B cell (primary cell): ENCODE measurements around the gene SEMA3B. TPM values are rescaled to one million over a fixed set of nuclear protein-coding genes. Genes with fewer than 3 reads are reported as not detected.
A peak's percentile ranks its signal among the peaks of the same experiment; 100 is the strongest.
"Not testable (repeated sequence)": the region's sequence is repeated elsewhere in the genome, so short reads cannot be mapped to it uniquely, and the experiment has no call there.

Source experiments
- ATAC-seq: fragments of 200-7000 bp; cut with Tn5 transposase; one replicate; pipeline ENCODE4 v1.10.0; 2021; ENCODE audit warnings: low read depth, mild to moderate bottlenecking, moderate number of reproducible peaks, moderate library complexity
- CTCF ChIA-PET: fragments of 350-600 bp; sonication (Branson Sonifier 250); formaldehyde crosslinking; loops from one replicate; lab custom pipeline; 2021; ENCODE audit warnings: antibody characterized with exemption, inconsistent platforms; lab: Charles Lee
- POLR2A ChIA-PET: fragments of 350-600 bp; sonication (Branson Sonifier 250); formaldehyde crosslinking; loops from one replicate; lab custom pipeline; 2021; ENCODE audit warnings: antibody characterized with exemption; lab: Charles Lee
- DNase-seq: peaks from one replicate; pipeline ENCODE4 v3.0.0; 2013
- H2AFZ ChIP-seq: 2 replicates; pipeline ENCODE4 v1.6.1; 2012; ENCODE audit warnings: mild to moderate bottlenecking, low read depth, low read length; ENCODE audit not compliant: insufficient read depth, poor library complexity, severe bottlenecking
- H3K27ac ChIP-seq, 2 donors: 1 replicate in 1 of 2; 2 replicates in 1 of 2; pipeline ENCODE4 v1.5.1; 2012 to 2013; ENCODE audit warnings: low read length in 2 of 2, mild to moderate bottlenecking in 2 of 2, moderate library complexity in 1 of 2
- H3K27me3 ChIP-seq, 4 experiments: fragments of 200-600 bp in 1 of 4; sonication (generic) in 1 of 4; replicated peaks in 1 of 4; 1 replicate in 2 of 4; 2 replicates in 2 of 4; pipeline versions ENCODE4 v1.6.1 to v1.7.0; 2013 to 2016; ENCODE audit warnings: low read length in 3 of 4, mild to moderate bottlenecking in 2 of 4, mixed read lengths in 1 of 4, moderate library complexity in 1 of 4; ENCODE audit not compliant: insufficient read depth in 4 of 4, control insufficient read depth in 3 of 4; ENCODE audit errors: control extremely low read depth in 1 of 4
- H3K36me3 ChIP-seq, 2 experiments: replicated peaks in 1 of 2; 1 replicate in 1 of 2; 2 replicates in 1 of 2; pipeline versions ENCODE4 v1.6.1 to v1.7.1; 2013; ENCODE audit warnings: low read length in 1 of 2; ENCODE audit not compliant: insufficient read depth in 2 of 2, control insufficient read depth in 1 of 2; ENCODE audit errors: control extremely low read depth in 1 of 2, extremely low read depth in 1 of 2
- H3K4me1 ChIP-seq, 2 donors: fragments of 200-600 bp in 1 of 2; sonication (generic) in 1 of 2; 1 replicate in 1 of 2; 2 replicates in 1 of 2; pipeline versions ENCODE4 v1.5.1 to v1.6.1; 2013 to 2017; ENCODE audit warnings: low read length in 2 of 2; ENCODE audit not compliant: control insufficient read depth in 2 of 2, insufficient read depth in 2 of 2
- H3K4me2 ChIP-seq: replicated peaks from 2 replicates; pipeline ENCODE3; 2012; ENCODE audit warnings: mild to moderate bottlenecking, low read depth, low read length; ENCODE audit not compliant: poor library complexity, severe bottlenecking
- H3K4me3 ChIP-seq, 5 experiments: fragments of 200-600 bp in 1 of 5; sonication (generic) in 1 of 5; 1 replicate in 3 of 5; 2 replicates in 2 of 5; pipeline versions ENCODE4 v1.5.1 to v1.7.0; 2011 to 2016; ENCODE audit warnings: low read length in 4 of 5, mild to moderate bottlenecking in 4 of 5, low read depth in 2 of 5, control low read depth in 1 of 5, moderate library complexity in 1 of 5; ENCODE audit not compliant: insufficient read depth in 1 of 5; ENCODE audit errors: control extremely low read depth in 1 of 5, extremely low read depth in 1 of 5
- H3K79me2 ChIP-seq: fragments of 200-600 bp; sonication (generic); one replicate; pipeline ENCODE4 v1.6.0; 2016; ENCODE audit warnings: low read length; ENCODE audit not compliant: control insufficient read depth, insufficient read depth
- H3K9ac ChIP-seq: fragments of 200-600 bp; sonication (generic); 2 replicates; pipeline ENCODE4 v1.6.1; 2017; ENCODE audit warnings: mild to moderate bottlenecking, low read length, moderate library complexity
- H3K9me3 ChIP-seq, 3 donors: one replicate each; pipeline versions ENCODE4 v1.6.1 to v1.7.1; 2013; ENCODE audit warnings: low read length in 2 of 3; ENCODE audit not compliant: control insufficient read depth in 2 of 3, insufficient read depth in 1 of 3; ENCODE audit errors: control extremely low read depth in 1 of 3
- H4K20me1 ChIP-seq: 2 replicates; pipeline ENCODE4 v1.6.0; 2012; ENCODE audit warnings: mild to moderate bottlenecking, low read length; ENCODE audit not compliant: insufficient read depth, control insufficient read depth, poor library complexity, severe bottlenecking
- H3K27ac Mint-ChIP-seq: one replicate; pipeline ENCODE4 v1.8.0; 2021; ENCODE audit warnings: mixed read lengths
- H3K27me3 Mint-ChIP-seq: one replicate; pipeline ENCODE4 v1.8.0; 2021; ENCODE audit warnings: mixed read lengths
- H3K4me1 Mint-ChIP-seq: one replicate; pipeline ENCODE4 v1.8.0; 2021; ENCODE audit warnings: mixed read lengths
- H3K4me3 Mint-ChIP-seq: one replicate; pipeline ENCODE4 v1.8.0; 2021; ENCODE audit warnings: mixed read lengths
- H3K9me3 Mint-ChIP-seq: one replicate; pipeline ENCODE4 v1.8.0; 2022; ENCODE audit warnings: mixed read lengths; ENCODE audit not compliant: insufficient read depth
- EZH2 ChIP-seq: IDR thresholded peaks from 2 replicates; pipeline ENCODE4 v1.6.1; 2012; ENCODE audit warnings: borderline replicate concordance, low read depth, mild to moderate bottlenecking, moderate library complexity, low read length; ENCODE audit not compliant: insufficient read depth, poor library complexity, severe bottlenecking
- WGBS: methylation state at CpG from one replicate; pipeline ENCODE4 v1.1.5; 2013; ENCODE audit warnings: missing lambda C conversion rate; ENCODE audit not compliant: insufficient coverage; 5-methylcytosine and 5-hydroxymethylcytosine counted together
- intact Hi-C: fragments of 100-400 bp; cut with micrococcal nuclease; formaldehyde crosslinking; loops from one replicate; pipeline ENCODE4 v1.10.0; 2022
- polyA plus RNA-seq: library from polyadenylated mRNA; depleted of rRNA; stranded (reverse); fragments of >200 nt; gene quantifications from 2 replicates; pipeline ENCODE4 v1.2.3, GENCODE V29; 2012
- total RNA-seq, 2 donors: library from RNA; stranded (reverse); fragments of 120-200 nt in 1 of 2; gene quantifications; 1 replicate in 1 of 2; 2 replicates in 1 of 2; pipeline versions ENCODE4 v1.2.3 to v1.2.4, GENCODE V29; 2013 to 2022
- TF ChIP-seq, protein P1 (sequence below): fragments of 200-600 bp; IDR thresholded peaks from one replicate; pipeline ENCODE4 v1.8.0; 2022; ENCODE audit warnings: antibody characterized with exemption, mild to moderate bottlenecking

The SEMA3B gene
- total and polyA plus RNA-seq, 2 donors (not counting 1 experiment from before 2014, with no cell fraction given): 0.34 to 0.52 TPM

DNA sequence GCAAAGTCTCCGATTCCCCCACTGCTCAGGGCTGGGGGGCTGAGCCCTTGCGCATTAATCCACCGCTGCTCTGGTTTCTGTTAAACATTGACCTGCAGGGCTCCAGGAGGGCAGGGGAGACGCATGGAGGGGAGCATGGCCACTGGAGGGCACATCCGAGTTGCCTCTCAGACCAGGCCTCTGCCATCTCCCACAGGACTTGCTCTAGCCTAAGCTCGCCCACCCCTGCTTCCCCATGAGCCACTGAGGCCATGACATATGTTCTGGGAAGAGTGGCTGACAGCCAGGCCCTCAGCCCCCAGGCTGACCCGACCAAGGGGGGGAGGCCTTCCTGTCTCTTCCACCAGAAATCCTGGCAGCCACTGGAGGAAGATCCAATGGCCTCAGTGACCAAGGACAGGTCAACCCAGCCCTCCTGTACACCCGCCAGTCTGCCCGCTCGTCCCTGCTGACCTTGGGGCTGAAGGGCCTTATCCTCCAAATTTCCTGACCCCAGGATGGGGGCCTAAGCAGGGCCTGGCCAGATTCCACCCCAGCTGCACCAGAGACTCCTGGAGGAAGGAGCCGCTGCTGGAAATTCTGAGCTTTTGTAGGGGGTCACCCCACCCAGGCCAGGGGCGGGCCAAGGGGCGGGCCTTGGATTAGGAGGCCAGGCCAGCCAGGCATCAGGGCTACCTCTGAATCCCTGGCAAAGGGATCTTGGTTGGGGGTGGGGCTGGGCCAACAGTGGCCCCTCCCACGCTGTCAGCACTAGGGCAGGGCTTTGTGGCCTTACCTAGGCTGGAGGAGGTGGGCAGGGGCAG is 34.3 kb downstream of the SEMA3B start, which contains the start of gene HYAL1:
Gene HYAL1 (minus strand): TSS at position 562 of the 803 bp plus-strand sequence. CDS start 618 bp downstream, outside the sequence.
- no peaks in the 10 kb centered on the region for H3K9me3 Mint-ChIP-seq
- Histone ChIP-seq H3K36me3 (no peaks in the 10 kb centered on the region), H3K4me2 (no peak within 1 kb of the TSS), H3K4me3 (no peak within 1 kb of the TSS), H3K79me2 (peaks cover 9% of the 10 kb centered on the region), H2AFZ (no peak within 1 kb of the TSS), H3K27ac (no peak within 1 kb of the TSS), H3K9me3 (peaks cover 0 to 9% (median 0%) of the 10 kb centered on the region in 3 donors), H3K4me1 (peaks cover 14 to 24% of the 10 kb centered on the region in 2 donors), H3K9ac (no peak within 1 kb of the TSS), H3K27me3 (no peaks in the 10 kb centered on the region), H4K20me1 (no peaks in the 10 kb centered on the region)
- H3K27me3 Mint-ChIP-seq: no peaks in the 10 kb centered on the region
- ATAC-seq: no peak
- intact Hi-C loops: no loop called here
- TF ChIP-seq EZH2: no peak
- TF ChIP-seq, protein P1, sequence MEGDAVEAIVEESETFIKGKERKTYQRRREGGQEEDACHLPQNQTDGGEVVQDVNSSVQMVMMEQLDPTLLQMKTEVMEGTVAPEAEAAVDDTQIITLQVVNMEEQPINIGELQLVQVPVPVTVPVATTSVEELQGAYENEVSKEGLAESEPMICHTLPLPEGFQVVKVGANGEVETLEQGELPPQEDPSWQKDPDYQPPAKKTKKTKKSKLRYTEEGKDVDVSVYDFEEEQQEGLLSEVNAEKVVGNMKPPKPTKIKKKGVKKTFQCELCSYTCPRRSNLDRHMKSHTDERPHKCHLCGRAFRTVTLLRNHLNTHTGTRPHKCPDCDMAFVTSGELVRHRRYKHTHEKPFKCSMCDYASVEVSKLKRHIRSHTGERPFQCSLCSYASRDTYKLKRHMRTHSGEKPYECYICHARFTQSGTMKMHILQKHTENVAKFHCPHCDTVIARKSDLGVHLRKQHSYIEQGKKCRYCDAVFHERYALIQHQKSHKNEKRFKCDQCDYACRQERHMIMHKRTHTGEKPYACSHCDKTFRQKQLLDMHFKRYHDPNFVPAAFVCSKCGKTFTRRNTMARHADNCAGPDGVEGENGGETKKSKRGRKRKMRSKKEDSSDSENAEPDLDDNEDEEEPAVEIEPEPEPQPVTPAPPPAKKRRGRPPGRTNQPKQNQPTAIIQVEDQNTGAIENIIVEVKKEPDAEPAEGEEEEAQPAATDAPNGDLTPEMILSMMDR: no peak
- POLR2A ChIA-PET: no interaction called here
- no peak within 1 kb of the TSS for H3K4me3 Mint-ChIP-seq
- 84% methylated on average over 14 of the region's 14 CpGs for WGBS
- CTCF ChIA-PET: interaction anchor here (0.5 to 0.6 kb wide), 2 partner anchors 22 to 51 kb away, joined by 3 read pairs; no protein-coding TSS in a partner anchor
- no peak for DNase-seq
- H3K27ac Mint-ChIP-seq: no peak within 1 kb of the TSS
- peaks cover 30% of the 10 kb centered on the region for H3K4me1 Mint-ChIP-seq

DNA sequence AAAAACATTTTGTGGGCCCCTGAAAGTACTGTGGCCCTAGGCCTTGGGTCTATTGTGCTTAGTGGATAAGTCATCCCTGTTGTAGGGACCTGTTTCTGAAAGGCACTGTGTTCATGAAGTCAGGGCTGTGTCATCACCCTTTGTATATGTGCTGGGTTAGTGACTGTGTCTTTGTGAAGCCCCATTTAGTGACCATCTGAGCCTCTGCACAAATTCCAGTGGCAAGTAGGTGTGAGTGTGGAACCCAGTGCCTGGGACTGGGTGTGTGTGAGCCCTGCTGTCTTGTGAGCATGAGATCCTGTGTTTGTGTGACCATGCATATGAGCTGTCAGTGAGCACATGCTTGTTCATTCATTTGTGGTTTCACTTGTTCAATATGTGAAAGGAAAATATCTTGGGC is 35.7 kb downstream of the SEMA3B start:
- H3K79me2 ChIP-seq: peaks cover 5% of the 10 kb centered on the region
- ChIA-PET POLR2A (interaction anchor here (0.6 kb wide), 1 partner anchor 31 kb away, joined by 3 read pairs; no protein-coding TSS in a partner anchor), CTCF (no interaction called here)
- Mint-ChIP-seq H3K9me3 (no peaks in the 10 kb centered on the region), H3K4me3 (no peak overlapping the region), H3K4me1 (peaks cover 19% of the 10 kb centered on the region), H3K27ac (peak overlapping the region; percentile 20), H3K27me3 (no peaks in the 10 kb centered on the region)
- H3K4me3 ChIP-seq: no peak overlapping the region
- no peaks in the 10 kb centered on the region for H3K36me3 ChIP-seq
- peaks cover 0 to 23% (median 0%) of the 10 kb centered on the region in 3 donors for H3K9me3 ChIP-seq
- no peak overlapping the region for H3K27ac ChIP-seq
- H3K27me3 ChIP-seq: no peaks in the 10 kb centered on the region
- no peak overlapping the region for H3K4me2 ChIP-seq
- TF ChIP-seq EZH2: no peak
- TF ChIP-seq, protein P1: no peak
- ATAC-seq (no peak), DNase-seq (no peak)
- H3K4me1 ChIP-seq: peaks cover 10 to 15% of the 10 kb centered on the region in 2 donors
- intact Hi-C loops: no loop called here
- H3K9ac ChIP-seq: no peak overlapping the region
- H4K20me1 ChIP-seq: no peaks in the 10 kb centered on the region
- no peak overlapping the region for H2AFZ ChIP-seq

DNA sequence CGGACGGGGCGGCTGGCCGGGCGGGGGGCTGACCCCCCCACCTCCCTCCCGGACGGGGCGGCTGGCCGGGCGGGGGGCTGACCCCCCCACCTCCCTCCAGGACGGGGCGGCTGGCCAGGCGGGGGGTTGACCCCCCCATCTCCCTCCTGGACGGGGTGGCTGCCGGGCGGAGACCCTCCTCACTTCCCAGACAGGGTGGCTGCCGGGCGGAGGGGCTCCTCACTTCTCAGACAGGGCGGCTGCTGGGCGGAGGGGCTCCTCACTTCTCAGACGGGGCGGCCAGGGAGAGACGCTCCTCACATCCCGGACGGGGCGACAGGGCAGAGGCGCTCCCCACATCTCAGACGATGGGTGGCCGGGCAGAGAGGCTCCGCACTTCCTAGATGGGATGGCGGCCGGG is 43.1 kb downstream of the SEMA3B start:
- ATAC-seq, H4K20me1 ChIP-seq, DNase-seq, H3K36me3 ChIP-seq, POLR2A ChIA-PET, H3K4me2 ChIP-seq, H3K4me3 ChIP-seq, H3K27ac Mint-ChIP-seq, H3K27me3 ChIP-seq, H3K27ac ChIP-seq, H3K9me3 Mint-ChIP-seq, H3K4me1 ChIP-seq, H2AFZ ChIP-seq, H3K27me3 Mint-ChIP-seq, H3K9ac ChIP-seq, intact Hi-C loops, H3K4me3 Mint-ChIP-seq, H3K79me2 ChIP-seq, CTCF ChIA-PET: not testable (repeated sequence)
- peaks cover 11% of the 10 kb centered on the region for H3K4me1 Mint-ChIP-seq
- 85% methylated on average over 3 of the region's 32 CpGs for WGBS
- H3K9me3 ChIP-seq: peaks cover 0 to 23% (median 0%) of the 10 kb centered on the region in 3 donors
